Measurements from ENCODE around the gene SUGCT.

Gene SUGCT

GRCh38 chr7:40706829-40707228 lies 572.0 kb downstream of the SUGCT start:
- DNase-seq (ENCODE audit: low spot score) = no peak
- no peak for FAIRE-seq

GRCh38 chr7:40709062-40709964 lies 574.5 kb downstream of the SUGCT start:
- DNase-seq (ENCODE audit: low spot score) (no peak), FAIRE-seq (no peak)

- FAIRE-seq = no peak
- DNase-seq (ENCODE audit: low spot score) = no peak
Observed at GRCh38 chr7:40711706-40712105, 576.9 kb downstream of the SUGCT start.

GRCh38 chr7:40714363-40715052 lies 579.7 kb downstream of the SUGCT start:
- FAIRE-seq = no peak

GRCh38 chr7:40715053-40715430 lies 580.2 kb downstream of the SUGCT start:
- FAIRE-seq (no peak), DNase-seq (ENCODE audit: low spot score) (no peak)

More at GRCh38 chr7:40714363-40715052, 579.7 kb downstream of the SUGCT start:
- DNase-seq (ENCODE audit: low spot score) = no peak

- FAIRE-seq (no peak), DNase-seq (ENCODE audit: low spot score) (peak; percentile 13)
Observed at GRCh38 chr7:40716052-40716451, 581.2 kb downstream of the SUGCT start.

GRCh38 chr7:40717242-40717641 lies 582.4 kb downstream of the SUGCT start:
- FAIRE-seq (peak; percentile 78), DNase-seq (ENCODE audit: low spot score) (peak; percentile 78)

- FAIRE-seq (no peak), DNase-seq (ENCODE audit: low spot score) (no peak)
Observed at GRCh38 chr7:40720416-40720815, 585.6 kb downstream of the SUGCT start.

- FAIRE-seq (no peak), DNase-seq (ENCODE audit: low spot score) (no peak)
Observed at GRCh38 chr7:40721342-40721949, 586.6 kb downstream of the SUGCT start.

GRCh38 chr7:40722242-40722641 lies 587.4 kb downstream of the SUGCT start:
- FAIRE-seq (no peak), DNase-seq (ENCODE audit: low spot score) (no peak)

- DNase-seq (ENCODE audit: low spot score) = no peak
- FAIRE-seq = no peak
Observed at GRCh38 chr7:40723829-40724228, 589.0 kb downstream of the SUGCT start.

- FAIRE-seq (no peak), DNase-seq (ENCODE audit: low spot score) (no peak)
Observed at GRCh38 chr7:40726559-40726958, 591.8 kb downstream of the SUGCT start.

GRCh38 chr7:40733114-40733513 lies 598.3 kb downstream of the SUGCT start:
- DNase-seq (ENCODE audit: low spot score) (peak; percentile 84), FAIRE-seq (peak; percentile 45)

- peak; percentile 83 for DNase-seq (ENCODE audit: low spot score)
- FAIRE-seq = peak; percentile 84
Observed at GRCh38 chr7:40733578-40733977, 598.8 kb downstream of the SUGCT start.

- FAIRE-seq (no peak), DNase-seq (ENCODE audit: low spot score) (no peak)
Observed at GRCh38 chr7:40739257-40739656, 604.5 kb downstream of the SUGCT start.

GRCh38 chr7:40742270-40742669 lies 607.5 kb downstream of the SUGCT start:
- FAIRE-seq (no peak), DNase-seq (ENCODE audit: low spot score) (no peak)

- FAIRE-seq (no peak), DNase-seq (ENCODE audit: low spot score) (no peak)
Observed at GRCh38 chr7:40746841-40747556, 612.2 kb downstream of the SUGCT start.

GRCh38 chr7:40747856-40748255 lies 613.1 kb downstream of the SUGCT start:
- DNase-seq (ENCODE audit: low spot score) = no peak
- no peak for FAIRE-seq

- DNase-seq (ENCODE audit: low spot score) = no peak
- FAIRE-seq = no peak
Observed at GRCh38 chr7:40749877-40750276, 615.1 kb downstream of the SUGCT start.

- FAIRE-seq (no peak), DNase-seq (ENCODE audit: low spot score) (no peak)
Observed at GRCh38 chr7:40753455-40753854, 618.6 kb downstream of the SUGCT start.

GRCh38 chr7:40755438-40755837 lies 620.6 kb downstream of the SUGCT start:
- DNase-seq (ENCODE audit: low spot score) (no peak), FAIRE-seq (no peak)

GRCh38 chr7:40757109-40757508 lies 622.3 kb downstream of the SUGCT start:
- FAIRE-seq (no peak), DNase-seq (ENCODE audit: low spot score) (no peak)

Measured in RCC 7860 (cell line).